ENCODE measurements around the gene DEPP1. TPM values are rescaled to one million over a fixed set of nuclear protein-coding genes. Genes with fewer than 3 reads are reported as not detected.

DEPP1 gene
- total and polyA plus RNA-seq, 2 of the 13 experiments (the other 11 are each of a cell fraction or from before 2014, with no cell fraction given), result 14.8 to 270 TPM

DNA sequence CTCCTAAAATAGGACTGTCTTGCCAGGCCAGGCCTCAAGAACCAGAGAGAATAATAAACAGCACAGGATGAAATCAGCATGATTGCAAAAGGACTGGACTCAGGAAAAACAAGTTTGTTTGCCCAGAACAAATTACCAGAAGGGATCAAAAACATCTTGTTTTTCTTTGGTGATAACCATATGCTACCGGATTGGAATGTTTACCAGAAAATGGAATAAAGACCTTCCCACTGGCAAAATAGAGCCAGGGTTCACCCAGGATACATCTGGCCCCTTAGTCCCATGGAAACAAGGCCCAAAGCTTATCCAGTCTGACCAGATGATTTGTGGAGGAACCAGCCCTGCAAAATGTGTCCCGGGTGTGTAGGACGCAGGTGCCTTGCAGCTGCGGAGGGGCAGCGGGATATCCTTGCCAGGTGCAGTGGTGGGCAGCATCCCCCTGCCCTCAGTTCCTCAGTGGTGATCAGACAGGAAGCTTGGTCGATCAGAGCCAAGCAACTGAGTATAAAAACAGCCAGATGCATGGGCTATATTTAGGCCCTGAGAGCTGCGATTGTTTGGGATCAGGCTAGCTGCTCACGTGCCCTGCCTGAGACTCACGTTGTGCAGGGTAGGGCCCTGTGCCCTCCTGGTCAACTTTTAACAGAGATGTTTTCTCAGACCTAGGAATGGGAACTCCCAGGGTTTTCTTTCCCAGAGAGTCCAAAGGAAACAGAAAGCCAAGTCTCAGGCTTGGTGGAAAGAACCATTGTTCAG is 17.5 kb upstream of the DEPP1 start (continued):
- TF ChIP-seq, protein P1, sequence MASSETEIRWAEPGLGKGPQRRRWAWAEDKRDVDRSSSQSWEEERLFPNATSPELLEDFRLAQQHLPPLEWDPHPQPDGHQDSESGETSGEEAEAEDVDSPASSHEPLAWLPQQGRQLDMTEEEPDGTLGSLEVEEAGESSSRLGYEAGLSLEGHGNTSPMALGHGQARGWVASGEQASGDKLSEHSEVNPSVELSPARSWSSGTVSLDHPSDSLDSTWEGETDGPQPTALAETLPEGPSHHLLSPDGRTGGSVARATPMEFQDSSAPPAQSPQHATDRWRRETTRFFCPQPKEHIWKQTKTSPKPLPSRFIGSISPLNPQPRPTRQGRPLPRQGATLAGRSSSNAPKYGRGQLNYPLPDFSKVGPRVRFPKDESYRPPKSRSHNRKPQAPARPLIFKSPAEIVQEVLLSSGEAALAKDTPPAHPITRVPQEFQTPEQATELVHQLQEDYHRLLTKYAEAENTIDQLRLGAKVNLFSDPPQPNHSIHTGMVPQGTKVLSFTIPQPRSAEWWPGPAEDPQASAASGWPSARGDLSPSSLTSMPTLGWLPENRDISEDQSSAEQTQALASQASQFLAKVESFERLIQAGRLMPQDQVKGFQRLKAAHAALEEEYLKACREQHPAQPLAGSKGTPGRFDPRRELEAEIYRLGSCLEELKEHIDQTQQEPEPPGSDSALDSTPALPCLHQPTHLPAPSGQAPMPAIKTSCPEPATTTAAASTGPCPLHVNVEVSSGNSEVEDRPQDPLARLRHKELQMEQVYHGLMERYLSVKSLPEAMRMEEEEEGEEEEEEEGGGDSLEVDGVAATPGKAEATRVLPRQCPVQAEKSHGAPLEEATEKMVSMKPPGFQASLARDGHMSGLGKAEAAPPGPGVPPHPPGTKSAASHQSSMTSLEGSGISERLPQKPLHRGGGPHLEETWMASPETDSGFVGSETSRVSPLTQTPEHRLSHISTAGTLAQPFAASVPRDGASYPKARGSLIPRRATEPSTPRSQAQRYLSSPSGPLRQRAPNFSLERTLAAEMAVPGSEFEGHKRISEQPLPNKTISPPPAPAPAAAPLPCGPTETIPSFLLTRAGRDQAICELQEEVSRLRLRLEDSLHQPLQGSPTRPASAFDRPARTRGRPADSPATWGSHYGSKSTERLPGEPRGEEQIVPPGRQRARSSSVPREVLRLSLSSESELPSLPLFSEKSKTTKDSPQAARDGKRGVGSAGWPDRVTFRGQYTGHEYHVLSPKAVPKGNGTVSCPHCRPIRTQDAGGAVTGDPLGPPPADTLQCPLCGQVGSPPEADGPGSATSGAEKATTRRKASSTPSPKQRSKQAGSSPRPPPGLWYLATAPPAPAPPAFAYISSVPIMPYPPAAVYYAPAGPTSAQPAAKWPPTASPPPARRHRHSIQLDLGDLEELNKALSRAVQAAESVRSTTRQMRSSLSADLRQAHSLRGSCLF (CRISPR knock-in tag; IDR thresholded peaks at IDR 0.05; ENCODE audit: borderline replicate concordance), result no peak
- TF ChIP-seq ZNF251 (CRISPR knock-in tag; IDR thresholded peaks at IDR 0.05) (no peak), PRMT3 (CRISPR knock-in tag; IDR thresholded peaks at IDR 0.05; ENCODE audit: borderline replicate concordance, low read depth) (no peak), DR1 (CRISPR knock-in tag; IDR thresholded peaks at IDR 0.05) (no peak), RFXAP (CRISPR knock-in tag; IDR thresholded peaks at IDR 0.05; ENCODE audit: borderline replicate concordance) (no peak), ZFP37 (CRISPR knock-in tag; IDR thresholded peaks at IDR 0.05; ENCODE audit: borderline replicate concordance) (no peak; the same call in 1 of the 2 replicates), ZNF274 (CRISPR knock-in tag; IDR thresholded peaks at IDR 0.05) (no peak), PHF8 (CRISPR knock-in tag; IDR thresholded peaks at IDR 0.05) (peak; percentile 22; the same call in 1 of the 2 replicates), ZNF83 (CRISPR knock-in tag; IDR thresholded peaks at IDR 0.05; ENCODE audit: borderline replicate concordance) (no peak), ZBTB38 (CRISPR knock-in tag; IDR thresholded peaks at IDR 0.05) (no peak), MEIS1 (CRISPR knock-in tag; IDR thresholded peaks at IDR 0.05; ENCODE audit: borderline replicate concordance) (no peak), ZMYM2 (CRISPR knock-in tag; IDR thresholded peaks at IDR 0.05) (peak; percentile 53; the same call in 1 of the 2 replicates), TARDBP (CRISPR knock-in tag; IDR thresholded peaks at IDR 0.05) (peak; percentile 85)
- TF ChIP-seq, protein P2, sequence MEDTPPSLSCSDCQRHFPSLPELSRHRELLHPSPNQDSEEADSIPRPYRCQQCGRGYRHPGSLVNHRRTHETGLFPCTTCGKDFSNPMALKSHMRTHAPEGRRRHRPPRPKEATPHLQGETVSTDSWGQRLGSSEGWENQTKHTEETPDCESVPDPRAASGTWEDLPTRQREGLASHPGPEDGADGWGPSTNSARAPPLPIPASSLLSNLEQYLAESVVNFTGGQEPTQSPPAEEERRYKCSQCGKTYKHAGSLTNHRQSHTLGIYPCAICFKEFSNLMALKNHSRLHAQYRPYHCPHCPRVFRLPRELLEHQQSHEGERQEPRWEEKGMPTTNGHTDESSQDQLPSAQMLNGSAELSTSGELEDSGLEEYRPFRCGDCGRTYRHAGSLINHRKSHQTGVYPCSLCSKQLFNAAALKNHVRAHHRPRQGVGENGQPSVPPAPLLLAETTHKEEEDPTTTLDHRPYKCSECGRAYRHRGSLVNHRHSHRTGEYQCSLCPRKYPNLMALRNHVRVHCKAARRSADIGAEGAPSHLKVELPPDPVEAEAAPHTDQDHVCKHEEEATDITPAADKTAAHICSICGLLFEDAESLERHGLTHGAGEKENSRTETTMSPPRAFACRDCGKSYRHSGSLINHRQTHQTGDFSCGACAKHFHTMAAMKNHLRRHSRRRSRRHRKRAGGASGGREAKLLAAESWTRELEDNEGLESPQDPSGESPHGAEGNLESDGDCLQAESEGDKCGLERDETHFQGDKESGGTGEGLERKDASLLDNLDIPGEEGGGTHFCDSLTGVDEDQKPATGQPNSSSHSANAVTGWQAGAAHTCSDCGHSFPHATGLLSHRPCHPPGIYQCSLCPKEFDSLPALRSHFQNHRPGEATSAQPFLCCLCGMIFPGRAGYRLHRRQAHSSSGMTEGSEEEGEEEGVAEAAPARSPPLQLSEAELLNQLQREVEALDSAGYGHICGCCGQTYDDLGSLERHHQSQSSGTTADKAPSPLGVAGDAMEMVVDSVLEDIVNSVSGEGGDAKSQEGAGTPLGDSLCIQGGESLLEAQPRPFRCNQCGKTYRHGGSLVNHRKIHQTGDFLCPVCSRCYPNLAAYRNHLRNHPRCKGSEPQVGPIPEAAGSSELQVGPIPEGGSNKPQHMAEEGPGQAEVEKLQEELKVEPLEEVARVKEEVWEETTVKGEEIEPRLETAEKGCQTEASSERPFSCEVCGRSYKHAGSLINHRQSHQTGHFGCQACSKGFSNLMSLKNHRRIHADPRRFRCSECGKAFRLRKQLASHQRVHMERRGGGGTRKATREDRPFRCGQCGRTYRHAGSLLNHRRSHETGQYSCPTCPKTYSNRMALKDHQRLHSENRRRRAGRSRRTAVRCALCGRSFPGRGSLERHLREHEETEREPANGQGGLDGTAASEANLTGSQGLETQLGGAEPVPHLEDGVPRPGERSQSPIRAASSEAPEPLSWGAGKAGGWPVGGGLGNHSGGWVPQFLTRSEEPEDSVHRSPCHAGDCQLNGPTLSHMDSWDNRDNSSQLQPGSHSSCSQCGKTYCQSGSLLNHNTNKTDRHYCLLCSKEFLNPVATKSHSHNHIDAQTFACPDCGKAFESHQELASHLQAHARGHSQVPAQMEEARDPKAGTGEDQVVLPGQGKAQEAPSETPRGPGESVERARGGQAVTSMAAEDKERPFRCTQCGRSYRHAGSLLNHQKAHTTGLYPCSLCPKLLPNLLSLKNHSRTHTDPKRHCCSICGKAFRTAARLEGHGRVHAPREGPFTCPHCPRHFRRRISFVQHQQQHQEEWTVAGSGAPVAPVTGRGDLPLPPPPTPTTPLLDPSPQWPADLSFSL (CRISPR knock-in tag; IDR thresholded peaks at IDR 0.05), result no peak
- TF ChIP-seq, protein P3, sequence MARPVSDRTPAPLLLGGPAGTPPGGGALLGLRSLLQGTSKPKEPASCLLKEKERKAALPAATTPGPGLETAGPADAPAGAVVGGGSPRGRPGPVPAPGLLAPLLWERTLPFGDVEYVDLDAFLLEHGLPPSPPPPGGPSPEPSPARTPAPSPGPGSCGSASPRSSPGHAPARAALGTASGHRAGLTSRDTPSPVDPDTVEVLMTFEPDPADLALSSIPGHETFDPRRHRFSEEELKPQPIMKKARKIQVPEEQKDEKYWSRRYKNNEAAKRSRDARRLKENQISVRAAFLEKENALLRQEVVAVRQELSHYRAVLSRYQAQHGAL (CRISPR knock-in tag; IDR thresholded peaks at IDR 0.05; ENCODE audit: not compliant biosample characterization), result no peak
- TF ChIP-seq, protein P4, sequence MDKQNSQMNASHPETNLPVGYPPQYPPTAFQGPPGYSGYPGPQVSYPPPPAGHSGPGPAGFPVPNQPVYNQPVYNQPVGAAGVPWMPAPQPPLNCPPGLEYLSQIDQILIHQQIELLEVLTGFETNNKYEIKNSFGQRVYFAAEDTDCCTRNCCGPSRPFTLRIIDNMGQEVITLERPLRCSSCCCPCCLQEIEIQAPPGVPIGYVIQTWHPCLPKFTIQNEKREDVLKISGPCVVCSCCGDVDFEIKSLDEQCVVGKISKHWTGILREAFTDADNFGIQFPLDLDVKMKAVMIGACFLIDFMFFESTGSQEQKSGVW (CRISPR knock-in tag; IDR thresholded peaks at IDR 0.05; ENCODE audit: borderline replicate concordance), result no peak
